HG03196 (cell line): Measurements from ENCODE around the gene LGALS3.
"Not testable (repeated sequence)": the region's sequence is repeated elsewhere in the genome, so short reads cannot be mapped to it uniquely, and the experiment has no call there.

Source experiments
- ATAC-seq: cut with Tn5 transposase; IDR thresholded peaks from one replicate; pipeline ENCODE4 v1.9.1; 2021; ENCODE audit not compliant: unreplicated experiment

LGALS3 gene

DNA sequence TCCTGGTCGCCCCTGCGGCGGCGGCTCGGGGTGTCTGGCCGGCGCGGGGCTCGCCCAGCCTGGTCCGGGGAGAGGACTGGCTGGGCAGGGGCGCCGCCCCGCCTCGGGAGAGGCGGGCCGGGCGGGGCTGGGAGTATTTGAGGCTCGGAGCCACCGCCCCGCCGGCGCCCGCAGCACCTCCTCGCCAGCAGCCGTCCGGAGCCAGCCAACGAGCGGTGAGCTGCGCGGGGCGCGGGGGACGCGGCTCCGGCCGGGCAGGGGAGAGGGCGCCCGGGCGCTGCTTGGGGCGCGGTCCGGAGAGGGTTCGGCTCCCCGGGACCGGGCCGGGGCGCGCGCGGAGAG, at the start of gene LGALS3:
Gene LGALS3 (plus strand): TSS at position 167 of the 342 bp plus-strand sequence. CDS start 8,122 bp downstream, outside the sequence.
- peak; percentile 58 for ATAC-seq

DNA sequence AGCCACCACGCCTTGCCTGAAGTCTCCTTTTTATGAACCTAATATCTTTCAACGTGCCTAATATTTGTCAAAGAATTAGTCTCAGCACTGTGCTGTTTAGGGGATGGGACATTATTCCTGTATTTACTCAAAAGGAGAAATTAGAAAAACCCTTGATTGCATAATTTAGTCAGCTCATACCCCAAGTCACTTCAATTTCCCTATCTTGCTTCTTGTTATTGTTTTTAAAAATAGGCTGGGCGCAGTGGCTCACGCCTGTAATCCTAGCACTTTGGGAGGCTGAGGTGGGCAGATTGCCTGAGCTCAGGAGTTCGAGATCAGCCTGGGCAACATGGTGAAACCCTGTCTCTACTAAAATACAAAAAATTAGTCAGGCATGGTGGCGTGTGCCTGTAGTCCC, 49.1 kb upstream of the LGALS3 start:
- ATAC-seq = not testable (repeated sequence)

GRCh38 chr14:55084401-55085059, 44.5 kb upstream of the LGALS3 start:
- ATAC-seq = no peak

DNA sequence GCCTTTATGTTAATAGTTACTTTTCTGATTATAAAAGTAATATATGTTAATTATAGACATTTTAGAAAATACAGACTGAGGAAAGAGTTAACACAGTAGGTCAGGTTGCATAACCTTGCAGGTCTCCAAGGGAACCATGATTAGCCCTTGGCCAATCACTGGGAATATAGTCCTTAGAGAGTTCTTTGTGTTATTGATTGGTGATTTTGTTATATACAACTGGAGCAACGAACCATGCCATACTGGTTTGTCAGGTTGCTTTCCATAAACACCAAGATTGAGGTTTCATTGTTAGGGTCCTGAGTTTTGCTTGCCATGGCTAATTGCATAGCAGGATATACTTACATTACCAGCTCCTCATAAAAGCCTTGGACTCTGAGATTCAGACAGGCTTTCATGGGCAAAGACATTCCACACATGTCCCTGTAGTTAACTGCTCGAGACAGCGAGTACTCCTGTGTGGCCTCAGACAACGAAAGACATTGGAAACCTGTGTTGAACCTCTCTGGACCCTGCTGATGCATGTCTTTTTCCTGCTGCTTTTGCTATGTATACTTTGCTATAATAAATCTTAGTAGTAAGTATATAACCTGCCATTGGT, 43.9 kb upstream of the LGALS3 start:
- ATAC-seq = no peak

GRCh38 chr14:55086938-55087337, 42.1 kb upstream of the LGALS3 start:
- no peak for ATAC-seq

DNA sequence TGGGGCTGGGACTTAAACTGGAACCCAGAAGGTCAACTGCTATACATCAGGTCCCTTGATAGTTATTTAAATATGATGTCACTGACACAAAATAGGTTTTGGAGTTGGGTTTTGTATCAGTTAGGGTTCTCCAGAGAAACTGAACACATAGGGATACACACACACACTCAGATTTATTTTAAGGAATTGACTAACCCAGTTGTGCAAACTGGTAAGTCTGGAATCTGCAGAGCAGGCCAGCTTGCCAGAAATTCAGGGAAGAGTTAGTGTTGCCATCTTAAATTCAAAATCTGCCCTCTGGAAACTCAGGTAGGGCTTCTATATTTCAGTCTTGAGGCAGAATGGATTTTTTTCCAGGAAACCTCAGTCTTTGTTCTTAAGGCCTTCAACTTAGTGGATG, 40.7 kb upstream of the LGALS3 start:
- no peak for ATAC-seq

- ATAC-seq = no peak
Measured at GRCh38 chr14:55092341-55092740, 36.7 kb upstream of the LGALS3 start.

DNA sequence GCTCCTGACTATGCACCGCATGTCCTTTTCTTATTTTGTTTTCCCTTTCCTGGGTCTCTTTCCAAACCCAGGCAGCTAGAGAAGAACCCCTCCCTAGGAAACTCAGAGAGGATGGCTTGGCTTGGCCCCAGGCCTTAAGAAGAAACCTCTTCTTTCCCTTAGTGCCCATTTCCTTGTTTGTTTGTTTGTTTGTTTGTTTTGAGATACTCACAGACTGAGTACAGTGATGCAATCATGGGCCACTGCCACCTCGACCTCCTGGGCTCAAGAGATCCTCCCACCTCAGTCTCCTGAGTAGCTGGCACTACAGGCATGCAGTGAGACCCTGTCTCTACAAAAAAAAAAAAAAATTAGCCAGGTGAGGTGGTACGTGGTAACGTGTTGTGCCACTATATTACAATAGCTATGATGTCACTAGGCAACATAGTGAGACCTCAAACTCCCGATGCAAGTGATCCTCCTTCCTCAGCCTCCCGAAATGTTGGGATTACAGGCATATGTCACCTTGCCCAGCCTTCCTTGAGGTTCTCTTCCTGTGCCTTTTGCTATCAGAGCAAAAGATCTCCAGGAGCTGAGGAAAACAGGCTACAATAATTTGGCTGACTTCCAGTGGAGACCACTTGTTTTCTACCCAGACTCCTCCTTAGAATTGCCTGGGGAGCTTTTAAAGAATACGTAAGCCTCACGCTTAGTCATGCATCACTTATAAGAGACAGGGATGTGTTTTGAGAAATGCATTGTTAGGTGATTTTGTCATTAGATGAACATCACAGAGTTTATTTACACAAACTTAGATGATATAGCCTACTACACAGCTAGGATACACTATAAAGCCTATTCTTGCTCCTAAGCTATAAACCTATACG, 34.5 kb upstream of the LGALS3 start:
- ATAC-seq = no peak

GRCh38 chr14:55097881-55098560, 31.0 kb upstream of the LGALS3 start:
- peak; percentile 55 for ATAC-seq

GRCh38 chr14:55098561-55098898, 30.5 kb upstream of the LGALS3 start:
- ATAC-seq = no peak

DNA sequence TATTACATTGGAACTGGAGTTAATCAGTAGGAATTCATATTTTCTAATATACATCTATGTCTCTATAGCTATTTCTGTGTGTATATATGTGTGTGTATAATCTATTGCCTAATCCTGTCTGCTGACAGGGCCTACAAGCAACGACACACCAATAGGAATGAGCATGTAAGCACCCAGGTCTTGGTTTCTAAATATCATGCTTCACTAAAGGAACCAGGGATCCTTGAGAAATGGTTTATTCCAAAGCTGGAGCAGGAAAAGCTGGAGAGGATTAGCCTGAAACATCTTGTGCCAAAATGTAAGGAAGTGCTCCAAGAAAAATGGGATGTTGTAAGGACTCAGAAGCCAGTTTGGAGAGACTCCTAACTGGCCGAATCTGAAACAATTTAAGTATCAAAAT, 29.3 kb upstream of the LGALS3 start:
- ATAC-seq = no peak

DNA sequence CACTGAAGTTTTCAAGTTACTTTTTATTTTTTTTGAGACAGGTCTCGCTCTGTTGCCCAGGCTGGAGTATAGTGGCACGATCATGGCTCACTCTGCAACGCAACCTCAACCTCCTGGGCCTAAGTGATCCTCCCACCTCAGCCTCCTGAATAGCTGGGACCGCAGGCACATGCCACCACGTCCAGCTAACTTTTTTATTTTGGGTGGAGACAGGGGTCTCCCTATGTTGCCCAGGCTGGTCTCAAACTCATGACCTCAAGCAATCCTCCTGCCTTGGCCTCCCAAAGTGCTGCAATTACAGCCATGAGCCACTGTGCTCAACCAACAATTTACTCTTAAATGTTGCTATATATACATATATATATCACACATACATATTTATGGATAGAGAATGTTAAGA, 27.4 kb upstream of the LGALS3 start:
- no peak for ATAC-seq

DNA sequence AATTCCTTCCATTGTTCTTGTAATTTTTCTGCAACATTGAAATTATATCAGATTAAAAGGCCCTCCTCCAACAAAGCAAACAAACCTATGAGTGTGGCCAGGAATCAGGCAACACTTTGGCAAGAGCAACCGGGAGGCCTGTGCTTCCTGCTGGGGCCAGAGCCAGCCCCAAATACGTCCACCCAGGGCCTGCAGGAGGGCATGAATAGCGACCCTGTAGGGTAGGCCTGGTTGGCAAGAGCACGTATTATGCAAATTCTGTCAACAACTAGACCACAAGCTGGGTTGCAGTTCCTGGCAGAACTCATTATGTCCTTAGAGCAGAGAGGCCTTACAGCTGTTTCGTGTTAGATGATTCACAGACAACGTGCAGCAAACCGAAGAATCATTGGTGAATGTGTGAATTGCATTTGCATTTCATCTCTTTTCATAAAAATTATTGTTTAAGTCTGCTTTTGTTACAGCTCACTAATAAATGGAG, 26.9 kb upstream of the LGALS3 start:
- ATAC-seq = peak; percentile 72

- ATAC-seq = peak; percentile 35
Measured at GRCh38 chr14:55103005-55103640, 25.9 kb upstream of the LGALS3 start.

DNA sequence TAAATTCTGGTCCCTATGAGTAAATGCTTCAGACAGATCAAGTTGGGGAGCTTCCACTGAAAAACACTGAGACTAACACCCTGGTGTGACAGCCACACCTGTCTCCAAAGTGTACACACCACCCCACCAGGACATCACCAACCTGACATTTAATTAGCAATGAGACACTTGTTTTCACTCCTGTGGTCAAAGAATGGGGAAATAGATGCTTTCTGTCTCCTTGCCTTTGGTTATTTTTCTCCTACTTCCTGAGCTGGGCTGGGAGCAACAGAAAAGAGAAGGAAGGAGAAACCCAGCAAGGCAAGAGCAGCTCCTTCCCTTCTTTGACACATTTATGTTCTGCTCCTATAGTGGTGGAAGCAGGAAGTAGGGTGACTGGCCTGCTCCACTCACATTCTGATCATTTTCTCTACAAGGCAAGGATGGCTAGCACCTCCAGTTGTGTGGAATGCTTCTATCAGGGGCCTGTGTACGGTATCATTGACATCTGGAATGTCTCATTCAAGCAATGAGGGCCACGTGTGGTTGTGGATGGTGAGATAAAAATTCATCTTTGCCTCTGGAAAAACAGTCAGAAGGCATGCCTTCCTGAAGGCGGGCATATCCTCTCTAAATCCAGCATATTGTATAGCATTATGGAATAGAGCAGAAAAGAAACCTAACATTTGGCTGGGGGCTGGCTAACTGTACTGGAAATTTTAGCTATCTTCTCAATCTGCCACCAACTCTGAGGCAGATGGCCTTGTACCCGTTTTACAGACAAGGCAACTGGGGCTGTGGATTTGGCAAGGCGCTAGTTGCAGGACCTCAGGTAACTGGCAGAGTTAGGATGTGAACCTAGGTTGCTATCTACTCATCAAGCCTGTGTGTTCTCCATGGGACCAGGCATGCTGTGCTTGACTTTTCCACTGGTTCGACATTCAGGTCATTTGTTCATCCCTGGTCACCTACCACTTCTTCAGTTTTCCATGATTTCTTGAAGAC, 24.8 kb upstream of the LGALS3 start:
- ATAC-seq = no peak

DNA sequence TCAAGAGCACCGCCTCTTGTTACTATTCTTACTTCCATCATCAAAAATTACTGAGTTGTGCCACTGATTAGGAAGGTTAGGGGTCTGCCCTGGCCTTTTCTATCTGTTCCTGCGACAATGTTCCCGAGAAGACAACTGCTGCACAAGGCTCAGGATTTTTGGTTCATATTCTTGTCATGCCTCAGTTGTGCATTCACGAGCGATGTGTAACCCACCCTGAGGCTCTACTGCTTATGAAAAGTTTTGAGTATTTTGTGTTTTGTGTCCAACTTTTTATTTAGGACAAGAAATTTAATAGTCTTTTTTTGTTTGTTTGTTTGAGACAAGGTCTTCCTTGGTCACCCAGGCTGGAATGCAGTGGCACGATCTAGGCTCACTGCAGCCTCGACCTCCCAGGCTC, 23.1 kb upstream of the LGALS3 start:
- ATAC-seq = no peak

- ATAC-seq = no peak
Measured at GRCh38 chr14:55107766-55108554, 21.1 kb upstream of the LGALS3 start.

DNA sequence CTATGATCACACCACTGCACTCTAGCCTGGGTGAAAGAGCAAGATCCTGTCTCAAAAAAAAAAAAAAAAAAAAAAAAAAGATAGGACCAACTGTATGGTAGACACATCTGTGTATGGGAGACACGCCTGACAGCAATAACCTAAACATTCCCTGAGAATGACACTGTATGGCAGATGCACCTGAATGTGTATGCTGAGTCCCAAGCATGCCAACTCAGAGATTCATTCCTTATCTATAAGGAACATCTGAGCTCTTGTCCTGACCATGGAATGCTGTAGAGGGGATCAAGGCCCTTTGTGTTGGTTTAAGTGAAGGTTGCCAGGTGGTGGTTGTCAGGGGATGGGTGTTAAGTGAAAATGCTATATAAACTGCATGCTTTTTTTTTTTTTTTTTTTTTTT, 19.2 kb upstream of the LGALS3 start:
- ATAC-seq = no peak

GRCh38 chr14:55111122-55111708, 17.8 kb upstream of the LGALS3 start:
- no peak for ATAC-seq
